OCI-LY1 (cell line): ENCODE measurements around the gene ABCC6.
"Not testable (repeated sequence)": the region's sequence is repeated elsewhere in the genome, so short reads cannot be mapped to it uniquely, and the experiment has no call there.

Experiments used
- EZH2 ChIP-seq: fragments of 200-600 bp; sonication (generic), shearing (Covaris generic); IDR thresholded peaks from 2 replicates; pipeline ENCODE4 v1.8.0; 2017; ENCODE audit warnings: borderline replicate concordance, mixed run types, mild to moderate bottlenecking, antibody characterized with exemption, low read length, moderate library complexity, mixed read lengths
- TF ChIP-seq, protein P1 (sequence below): fragments of 200-600 bp; sonication (generic), shearing (Covaris generic); IDR thresholded peaks from 2 replicates; pipeline ENCODE4 v1.5.1; 2017; ENCODE audit warnings: mild to moderate bottlenecking, antibody characterized with exemption, low read length, moderate library complexity, mixed read lengths

GRCh38 chr16:16104804-16105141 lies 118.5 kb downstream of the ABCC6 start:
- TF ChIP-seq, protein P1, sequence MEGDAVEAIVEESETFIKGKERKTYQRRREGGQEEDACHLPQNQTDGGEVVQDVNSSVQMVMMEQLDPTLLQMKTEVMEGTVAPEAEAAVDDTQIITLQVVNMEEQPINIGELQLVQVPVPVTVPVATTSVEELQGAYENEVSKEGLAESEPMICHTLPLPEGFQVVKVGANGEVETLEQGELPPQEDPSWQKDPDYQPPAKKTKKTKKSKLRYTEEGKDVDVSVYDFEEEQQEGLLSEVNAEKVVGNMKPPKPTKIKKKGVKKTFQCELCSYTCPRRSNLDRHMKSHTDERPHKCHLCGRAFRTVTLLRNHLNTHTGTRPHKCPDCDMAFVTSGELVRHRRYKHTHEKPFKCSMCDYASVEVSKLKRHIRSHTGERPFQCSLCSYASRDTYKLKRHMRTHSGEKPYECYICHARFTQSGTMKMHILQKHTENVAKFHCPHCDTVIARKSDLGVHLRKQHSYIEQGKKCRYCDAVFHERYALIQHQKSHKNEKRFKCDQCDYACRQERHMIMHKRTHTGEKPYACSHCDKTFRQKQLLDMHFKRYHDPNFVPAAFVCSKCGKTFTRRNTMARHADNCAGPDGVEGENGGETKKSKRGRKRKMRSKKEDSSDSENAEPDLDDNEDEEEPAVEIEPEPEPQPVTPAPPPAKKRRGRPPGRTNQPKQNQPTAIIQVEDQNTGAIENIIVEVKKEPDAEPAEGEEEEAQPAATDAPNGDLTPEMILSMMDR = not testable (repeated sequence)
- not testable (repeated sequence) for TF ChIP-seq EZH2
